CD4-positive, alpha-beta T cell treated with Interleukin-17A for 1 hour (primary cell): ENCODE measurements around the gene TBC1D16.

Experiments used
- DNase-seq: peaks from one replicate; pipeline ENCODE4 v3.0.0-alpha.2; 2020

Gene TBC1D16

DNA sequence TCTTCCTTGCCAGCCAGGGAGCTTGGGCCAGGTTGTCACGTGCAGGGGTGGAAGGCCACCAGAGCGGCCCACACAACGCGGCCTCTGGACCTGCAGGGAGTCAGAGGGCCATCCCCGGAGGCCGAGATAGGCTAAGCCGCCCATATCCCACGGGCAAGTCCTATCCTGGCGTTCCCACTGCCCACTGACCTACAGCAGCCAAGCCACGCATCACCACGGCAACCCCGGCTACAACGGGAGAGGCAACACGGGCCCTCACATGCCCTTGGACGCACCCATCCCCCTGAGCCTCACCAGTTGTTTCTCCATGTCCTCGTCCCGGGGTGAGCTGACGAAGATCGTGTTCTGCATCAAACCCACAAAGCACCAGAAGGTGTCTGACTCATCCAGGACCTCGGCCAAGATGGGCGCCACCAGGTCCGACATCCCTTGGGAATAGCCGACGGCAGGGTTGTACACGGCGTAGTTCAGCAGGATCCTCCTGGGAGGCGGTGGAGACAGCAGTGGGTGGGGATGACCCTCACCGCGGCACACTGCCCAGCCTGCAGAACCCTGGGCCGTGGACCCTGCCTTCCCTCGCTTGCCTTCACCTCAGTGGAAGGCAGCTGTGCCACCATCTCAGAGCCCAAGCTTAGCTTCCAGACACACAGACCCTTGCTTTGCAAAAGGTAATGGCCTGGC is 88.2 kb downstream of the TBC1D16 start:
- no peak for DNase-seq

DNA sequence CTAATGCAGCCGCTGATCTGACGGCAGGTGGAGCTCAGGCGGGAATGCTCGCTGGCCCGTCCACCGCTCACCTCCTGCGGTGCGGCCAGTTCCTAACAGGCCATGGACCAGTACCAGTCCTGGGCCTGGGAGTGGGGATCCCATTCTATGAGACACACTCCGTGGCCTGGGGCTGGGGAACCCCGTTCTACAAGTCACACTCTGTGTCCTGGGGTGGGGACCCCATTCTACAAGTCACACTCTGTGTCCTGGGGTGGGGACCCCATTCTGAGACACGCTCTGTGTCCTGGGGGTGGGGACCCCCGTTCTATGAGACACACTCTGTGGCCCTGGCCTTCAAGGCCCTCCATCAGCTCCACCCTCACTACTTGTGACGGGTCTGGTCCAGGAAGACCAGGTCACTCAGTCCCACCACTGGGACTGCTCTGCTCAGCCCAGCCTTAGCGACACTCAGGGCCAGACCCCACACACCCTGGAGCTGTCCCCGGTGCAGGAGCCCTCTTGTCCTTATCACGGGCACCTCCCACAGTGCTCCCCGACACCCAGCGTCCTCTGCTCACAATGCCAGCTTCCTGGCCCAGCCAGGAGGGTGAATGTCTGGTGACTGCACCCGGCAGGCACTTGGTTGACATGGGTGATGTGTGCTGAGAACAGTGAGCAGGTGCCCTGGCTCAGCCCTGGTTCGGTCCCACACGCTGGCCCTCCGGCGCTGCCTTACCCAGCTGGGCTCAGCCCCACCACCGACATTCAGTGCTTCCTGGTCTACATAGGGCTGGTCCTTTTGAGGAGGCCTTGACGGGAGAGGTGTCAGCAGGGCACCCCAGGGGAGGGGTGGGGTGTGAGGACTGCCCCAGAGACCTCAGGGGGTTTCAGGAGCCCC is 89.1 kb downstream of the TBC1D16 start:
- DNase-seq = no peak

- DNase-seq = no peak
Measured at GRCh38 chr17:79945591-79946255, 89.9 kb downstream of the TBC1D16 start.

- DNase-seq = no peak
Measured at GRCh38 chr17:79944821-79945391, 90.8 kb downstream of the TBC1D16 start.

DNA sequence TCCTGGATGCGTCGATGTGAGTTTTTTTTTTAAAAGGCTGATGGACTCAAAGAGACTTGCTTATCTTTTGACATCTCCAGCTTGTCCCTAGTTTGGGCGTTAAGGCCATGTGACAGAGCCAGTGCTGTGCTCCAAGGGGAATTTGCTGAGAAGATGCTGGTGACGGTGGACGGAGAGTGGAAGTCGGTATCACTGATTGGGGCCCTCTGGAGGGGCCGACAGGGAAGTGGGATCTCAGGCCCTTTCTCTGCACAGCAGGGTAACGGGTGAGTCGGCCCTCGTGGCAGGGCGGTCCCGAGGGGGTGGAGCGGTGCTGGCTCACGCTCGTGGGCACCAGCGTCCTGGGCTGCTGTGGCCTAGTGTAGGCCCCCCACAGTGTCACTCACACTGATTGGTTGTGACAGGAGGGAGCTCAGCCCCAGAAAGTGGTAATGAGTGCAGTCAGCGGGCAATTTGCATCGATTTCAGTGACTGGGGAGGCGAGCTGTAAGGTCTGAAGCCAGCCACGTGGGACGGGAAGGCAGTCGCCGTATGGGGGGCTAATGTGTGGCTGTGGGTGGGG is 91.3 kb downstream of the TBC1D16 start:
- DNase-seq = no peak

- DNase-seq = no peak
Measured at GRCh38 chr17:79943347-79944241, 92.1 kb downstream of the TBC1D16 start.

DNA sequence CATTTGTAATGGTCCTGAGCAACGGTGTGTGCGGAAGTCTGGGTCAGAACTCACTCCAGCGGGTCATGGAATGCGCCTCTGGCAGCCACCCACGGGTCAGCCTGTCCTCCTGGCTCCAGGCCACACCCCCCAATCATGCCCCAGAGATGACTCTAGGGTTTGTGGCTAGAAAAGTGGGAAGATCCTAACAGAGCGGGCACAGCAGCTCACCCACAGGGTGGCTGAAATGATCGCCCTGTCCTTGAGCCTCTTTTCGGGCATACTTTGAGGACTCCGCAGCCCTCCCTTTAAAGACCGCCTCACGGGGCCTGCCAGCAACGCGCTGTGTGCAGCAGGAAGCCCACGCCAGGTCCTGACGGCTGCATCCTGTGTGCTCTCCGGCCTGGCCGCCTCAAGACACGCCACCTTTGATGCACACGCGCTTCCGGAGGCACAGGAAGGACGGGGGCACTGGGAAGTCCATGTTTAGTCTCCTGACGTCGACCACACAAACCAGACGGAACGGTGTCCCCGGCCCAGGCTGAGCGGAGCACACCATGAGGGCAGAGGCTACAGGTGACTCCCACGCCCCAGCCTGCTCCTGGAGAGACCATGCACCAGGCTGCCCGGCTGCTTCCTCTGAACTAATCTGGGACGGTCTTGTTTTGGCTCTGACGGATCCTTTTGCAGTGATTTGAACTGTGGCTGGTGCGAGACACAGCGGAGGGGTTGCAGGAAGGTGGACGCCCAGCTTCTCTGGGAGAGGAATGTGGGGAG is 92.9 kb downstream of the TBC1D16 start:
- DNase-seq = peak; percentile 14

DNA sequence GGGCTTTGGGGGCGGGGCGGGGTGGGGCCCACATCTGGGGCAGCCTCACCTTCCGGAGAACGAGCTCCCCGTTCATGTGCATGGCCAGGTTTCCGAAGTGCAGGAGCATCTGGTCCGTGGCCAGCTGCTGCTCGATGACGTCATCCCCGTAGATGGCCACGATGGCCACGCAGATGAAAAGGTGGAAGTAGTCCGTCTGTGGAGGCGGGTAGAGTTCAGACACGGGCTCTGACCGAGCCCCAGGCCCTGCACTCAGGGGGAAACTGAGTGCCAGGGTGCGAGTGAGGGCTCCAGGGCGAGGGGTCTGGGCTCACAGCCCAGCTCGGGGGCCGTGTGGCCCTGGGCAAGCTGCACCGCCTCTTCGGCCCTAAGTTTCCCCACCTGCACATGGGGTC is 93.7 kb downstream of the TBC1D16 start:
- no peak for DNase-seq

DNA sequence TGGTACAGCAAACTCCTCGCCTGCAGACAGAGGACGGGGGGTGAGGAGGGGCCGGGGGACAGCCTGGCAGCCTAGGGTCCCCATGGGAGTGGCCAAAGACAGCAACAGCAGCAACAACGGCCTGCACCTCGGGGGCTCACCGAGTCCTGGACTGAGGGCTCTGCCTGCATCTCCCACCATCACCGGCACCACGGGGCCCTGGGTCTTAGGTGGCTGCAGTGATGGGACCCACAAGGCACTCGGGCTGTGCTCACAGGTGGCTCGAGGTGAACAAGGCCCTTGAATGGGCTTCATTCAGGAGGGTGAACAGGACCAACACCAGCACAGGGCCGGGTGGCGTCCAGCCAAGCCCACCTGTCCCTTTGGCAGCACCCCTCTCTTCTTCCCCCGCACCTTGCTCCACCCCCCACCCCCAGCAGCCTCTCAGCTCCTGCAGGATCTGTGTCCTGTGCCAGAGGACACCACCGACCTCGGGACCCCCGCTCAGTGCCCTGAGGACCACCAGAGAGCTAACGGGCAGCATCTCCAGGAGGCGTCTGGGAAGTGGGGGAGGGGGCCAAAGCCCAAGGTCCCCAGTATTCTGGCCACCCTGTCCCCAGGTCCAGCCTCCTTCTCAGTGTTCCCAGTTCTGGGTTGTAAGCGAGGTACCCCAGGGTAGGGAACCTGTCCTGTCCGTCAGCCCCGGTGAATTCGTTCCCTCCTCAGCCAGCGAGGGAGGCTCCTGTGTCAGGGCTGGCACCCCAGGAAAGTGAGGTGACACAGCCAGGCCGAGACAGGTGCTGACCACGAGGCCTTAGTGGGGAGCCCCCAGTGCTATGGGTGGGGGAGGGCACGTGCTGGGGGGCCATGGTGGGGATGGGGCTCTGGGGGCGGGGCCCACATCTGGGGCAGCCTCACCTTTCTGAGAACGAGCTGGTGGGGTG is 94.3 kb downstream of the TBC1D16 start:
- DNase-seq = no peak

GRCh38 chr17:79940459-79941087 is 95.1 kb downstream of the TBC1D16 start:
- no peak for DNase-seq

DNA sequence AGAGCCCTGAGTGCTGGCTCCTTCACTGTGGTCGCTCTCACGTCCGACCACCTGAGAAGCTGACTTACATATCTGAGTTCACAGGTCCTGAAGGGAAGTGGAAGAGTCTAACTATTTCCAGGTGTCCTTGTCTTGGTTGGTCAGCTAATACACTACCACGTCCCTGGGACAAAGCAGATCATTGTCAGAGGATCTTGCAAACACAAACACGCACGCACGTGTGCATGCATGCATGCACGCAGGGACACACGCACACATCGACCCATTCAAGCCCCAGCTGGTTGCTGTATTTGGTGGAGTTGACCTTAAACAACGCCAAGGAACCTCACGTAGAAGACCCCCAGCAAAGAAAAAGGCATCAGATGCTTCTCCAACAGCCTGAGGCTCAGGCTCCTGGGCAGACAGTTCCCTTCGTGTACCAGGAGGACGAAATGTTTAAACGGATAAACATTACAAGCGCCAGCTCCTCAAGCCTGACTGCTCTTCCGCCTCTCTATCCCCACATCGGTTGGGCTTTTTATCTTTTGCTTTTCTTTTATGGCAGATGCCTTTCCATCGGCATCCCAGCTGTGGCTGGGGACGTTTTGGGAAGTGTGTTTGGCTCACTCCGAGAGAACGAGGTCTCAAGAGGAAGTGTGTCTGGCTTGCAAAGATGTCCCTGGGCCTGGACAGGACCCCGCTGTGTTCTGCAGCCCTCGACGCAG is 95.8 kb downstream of the TBC1D16 start:
- DNase-seq = no peak

DNA sequence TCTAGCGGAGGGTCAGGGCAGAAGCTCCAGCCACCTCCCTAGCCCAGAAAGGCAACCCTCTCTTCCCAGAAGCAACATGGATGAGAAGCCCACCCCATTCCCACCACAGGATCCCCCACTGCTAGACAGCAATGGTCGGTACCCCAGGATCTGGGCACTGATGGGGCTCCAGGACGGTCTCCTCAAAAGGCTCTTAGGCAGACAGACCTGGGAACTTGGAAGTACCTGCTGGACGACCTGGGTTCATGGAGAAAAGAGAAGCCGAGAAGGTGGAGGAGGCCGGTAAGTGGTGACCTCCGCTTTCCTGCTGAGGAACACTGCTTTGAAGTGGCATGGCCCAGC is 96.6 kb downstream of the TBC1D16 start:
- DNase-seq = no peak

DNA sequence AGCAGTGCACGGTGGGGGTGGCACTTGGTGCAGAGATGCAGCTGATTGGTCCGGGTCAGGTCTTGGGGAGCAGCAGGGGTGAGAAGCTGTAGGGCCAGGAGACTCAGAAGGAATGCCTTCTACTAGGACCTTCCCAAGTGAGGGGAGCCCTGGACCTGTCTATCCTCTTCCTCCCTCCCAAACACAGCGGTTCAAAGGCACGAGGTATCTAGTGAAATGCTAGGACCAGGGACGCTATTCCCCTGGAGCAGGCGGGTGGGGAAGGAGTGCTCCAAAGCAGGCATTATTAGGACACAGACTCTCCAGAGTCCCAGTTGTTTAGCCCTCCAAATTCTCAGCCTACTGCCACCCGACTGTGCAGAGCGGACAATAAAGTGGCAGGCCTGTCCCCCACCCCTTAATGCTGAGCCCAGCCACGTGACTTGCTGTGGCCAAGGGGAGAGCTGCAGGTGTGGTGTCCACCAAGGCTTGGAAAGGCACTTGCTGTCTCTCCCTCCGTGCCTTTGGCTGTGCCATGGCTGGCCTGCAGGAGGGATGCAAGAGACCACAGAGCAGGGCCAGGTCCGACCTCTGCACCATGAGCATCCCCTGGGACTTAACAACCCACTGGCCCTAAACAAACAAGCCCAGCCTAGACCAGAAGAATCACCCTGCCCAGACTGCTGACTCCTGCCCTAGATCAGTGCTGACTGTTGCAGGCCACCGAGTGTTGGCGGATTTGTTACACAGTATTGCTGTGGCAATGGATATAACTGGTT is 97.2 kb downstream of the TBC1D16 start:
- DNase-seq = no peak

DNA sequence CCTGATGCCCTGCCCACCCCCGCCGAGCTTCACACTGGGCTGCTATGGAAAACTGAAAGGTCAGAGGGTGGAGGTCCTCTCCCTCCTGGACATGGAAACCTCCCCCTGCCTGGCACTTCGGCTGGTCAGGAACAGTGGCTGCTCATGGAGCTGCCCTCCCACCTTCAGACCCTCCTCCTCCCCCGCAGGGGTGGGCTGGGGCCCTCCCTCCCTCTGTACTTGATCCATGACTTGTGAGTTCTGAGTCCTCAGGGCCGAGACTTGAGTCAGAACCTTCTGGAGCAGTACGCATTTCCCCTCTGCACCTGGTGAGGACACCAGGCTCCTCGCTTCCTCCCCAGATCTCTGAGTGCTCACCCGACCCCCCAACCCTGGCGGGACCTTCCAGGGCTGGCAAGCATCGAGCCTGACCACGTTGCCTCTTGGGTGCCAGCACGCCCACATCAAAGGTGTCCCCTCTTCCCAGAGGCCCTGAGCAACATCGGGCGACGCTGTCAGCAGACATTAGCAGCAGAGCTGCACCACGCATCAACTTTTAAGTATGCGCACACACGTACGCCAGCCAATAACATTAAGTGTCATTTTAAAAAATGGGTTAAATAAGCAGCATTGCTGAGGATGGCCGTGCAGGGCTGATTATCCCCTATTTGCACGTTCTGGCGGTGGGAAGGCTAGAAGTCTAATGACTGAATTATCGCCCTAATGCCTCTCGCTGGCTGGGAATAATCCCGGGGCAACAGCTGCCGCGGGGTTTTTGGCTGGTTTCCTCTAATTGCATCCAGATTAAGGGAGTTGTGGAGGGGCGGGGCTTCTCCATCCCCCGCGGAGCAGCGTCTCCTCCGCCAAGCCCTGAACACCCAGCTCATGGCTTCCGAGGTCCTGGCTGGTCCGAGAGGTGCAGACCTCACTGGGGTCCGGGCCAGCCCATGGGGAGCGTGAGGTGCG is 98.0 kb downstream of the TBC1D16 start:
- DNase-seq = no peak

- no peak for DNase-seq
Measured at GRCh38 chr17:79936641-79937381, 98.9 kb downstream of the TBC1D16 start.

DNA sequence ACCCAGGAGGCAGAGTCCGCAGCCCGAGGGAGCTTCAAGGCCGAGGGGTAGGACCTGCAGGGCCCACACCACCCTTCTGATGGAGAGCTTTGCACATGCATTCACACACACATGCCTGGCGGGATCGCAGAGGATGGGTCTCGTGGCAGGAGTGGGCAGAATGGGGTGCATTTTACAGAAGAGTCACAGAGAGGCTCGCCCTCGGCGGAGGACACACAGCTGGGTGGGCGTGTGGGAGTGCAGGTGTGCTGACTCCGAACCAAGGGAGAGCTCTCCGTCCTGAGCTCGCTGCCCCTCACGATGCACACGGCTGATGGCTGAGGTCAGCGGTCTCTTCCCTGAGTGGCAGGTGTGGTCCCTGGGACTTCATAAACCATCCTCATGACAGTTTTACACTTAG is 99.6 kb downstream of the TBC1D16 start:
- no peak for DNase-seq
